SK-N-MC (cell line): Measurements from ENCODE around the gene NUP62.

Experiments
- EZH2 ChIP-seq: fragments of 200-600 bp; sonication (generic); IDR thresholded peaks from one replicate; pipeline ENCODE4 v1.6.1; 2017; ENCODE audit warnings: antibody characterized with exemption
- FOXP2 ChIP-seq: optimal IDR thresholded peaks from 2 replicates; pipeline ENCODE3; 2011; ENCODE audit warnings: mild to moderate bottlenecking, moderate library complexity; ENCODE audit not compliant: insufficient read depth; ENCODE audit errors: extremely low read length, control extremely low read depth
- POLR2AphosphoS5 ChIP-seq: IDR thresholded peaks from 2 replicates; pipeline ENCODE4 v1.6.1; 2012; ENCODE audit warnings: mild to moderate bottlenecking, low read depth, low read length, borderline replicate concordance

GRCh38 chr19:49880162-49880869, 49.0 kb downstream of the NUP62 start:
- TF ChIP-seq EZH2 (no peak), POLR2AphosphoS5 (no peak), FOXP2 (no peak)
